OCI-LY1 (cell line): ENCODE results near the gene HNRNPA1L2.

Experiments
- EZH2 ChIP-seq: fragments of 200-600 bp; sonication (generic), shearing (Covaris generic); IDR thresholded peaks from 2 replicates; pipeline ENCODE4 v1.8.0; 2017; ENCODE audit warnings: borderline replicate concordance, mixed run types, mild to moderate bottlenecking, antibody characterized with exemption, low read length, moderate library complexity, mixed read lengths
- TF ChIP-seq, protein P1 (sequence below): fragments of 200-600 bp; sonication (generic), shearing (Covaris generic); IDR thresholded peaks from 2 replicates; pipeline ENCODE4 v1.5.1; 2017; ENCODE audit warnings: mild to moderate bottlenecking, antibody characterized with exemption, low read length, moderate library complexity, mixed read lengths

DNA sequence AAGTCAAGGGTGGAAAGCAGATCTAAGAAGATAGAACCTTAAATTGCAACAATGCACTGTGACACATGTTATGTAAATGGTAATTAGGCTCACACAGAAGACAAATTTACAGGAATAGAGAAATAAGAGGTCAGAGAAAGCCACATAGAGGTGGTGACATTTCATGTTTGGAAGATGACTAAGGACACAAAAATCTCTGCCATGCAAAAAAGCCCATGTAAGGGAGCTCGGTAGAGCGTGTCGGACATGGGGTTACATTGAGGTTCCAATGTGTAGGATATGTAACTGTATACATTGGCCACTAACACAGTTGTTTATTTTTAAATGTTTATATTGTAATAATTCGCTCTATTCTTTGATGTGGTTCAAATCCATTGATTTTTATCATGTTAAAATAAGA, 44.1 kb downstream of the HNRNPA1L2 start:
- TF ChIP-seq, protein P1, sequence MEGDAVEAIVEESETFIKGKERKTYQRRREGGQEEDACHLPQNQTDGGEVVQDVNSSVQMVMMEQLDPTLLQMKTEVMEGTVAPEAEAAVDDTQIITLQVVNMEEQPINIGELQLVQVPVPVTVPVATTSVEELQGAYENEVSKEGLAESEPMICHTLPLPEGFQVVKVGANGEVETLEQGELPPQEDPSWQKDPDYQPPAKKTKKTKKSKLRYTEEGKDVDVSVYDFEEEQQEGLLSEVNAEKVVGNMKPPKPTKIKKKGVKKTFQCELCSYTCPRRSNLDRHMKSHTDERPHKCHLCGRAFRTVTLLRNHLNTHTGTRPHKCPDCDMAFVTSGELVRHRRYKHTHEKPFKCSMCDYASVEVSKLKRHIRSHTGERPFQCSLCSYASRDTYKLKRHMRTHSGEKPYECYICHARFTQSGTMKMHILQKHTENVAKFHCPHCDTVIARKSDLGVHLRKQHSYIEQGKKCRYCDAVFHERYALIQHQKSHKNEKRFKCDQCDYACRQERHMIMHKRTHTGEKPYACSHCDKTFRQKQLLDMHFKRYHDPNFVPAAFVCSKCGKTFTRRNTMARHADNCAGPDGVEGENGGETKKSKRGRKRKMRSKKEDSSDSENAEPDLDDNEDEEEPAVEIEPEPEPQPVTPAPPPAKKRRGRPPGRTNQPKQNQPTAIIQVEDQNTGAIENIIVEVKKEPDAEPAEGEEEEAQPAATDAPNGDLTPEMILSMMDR, result no peak
- no peak for TF ChIP-seq EZH2
